Mesendoderm (in vitro differentiated cells): ENCODE results near the gene MECP2.

Experiments used
- DNase-seq: peaks from one replicate; pipeline ENCODE4 v3.0.0; 2013
- H2AK5ac ChIP-seq: 2 replicates; pipeline ENCODE4 v1.6.1; 2013; ENCODE audit warnings: low read length, inconsistent platforms
- H2BK120ac ChIP-seq: 2 replicates; pipeline ENCODE4 v1.6.1; 2013; ENCODE audit warnings: low read depth, mild to moderate bottlenecking, low read length, moderate library complexity, mixed read lengths
- H2BK15ac ChIP-seq: replicated peaks from 2 replicates; pipeline ENCODE4 v1.6.1; 2013; ENCODE audit warnings: low read depth, mild to moderate bottlenecking, moderate library complexity
- H2BK5ac ChIP-seq: 2 replicates; pipeline ENCODE4 v1.6.1; 2013; ENCODE audit warnings: low read length, inconsistent platforms
- H3K18ac ChIP-seq: 2 replicates; pipeline ENCODE4 v1.6.1; 2013; ENCODE audit warnings: mild to moderate bottlenecking, low read length, mixed read lengths
- H3K23ac ChIP-seq: one replicate; pipeline ENCODE4 v1.6.1; 2013; ENCODE audit warnings: low read length
- H3K27ac ChIP-seq: 2 replicates; pipeline ENCODE4 v1.5.1; 2013; ENCODE audit warnings: low read depth, mild to moderate bottlenecking, inconsistent platforms, low read length, moderate library complexity
- H3K27me3 ChIP-seq: 2 replicates; pipeline ENCODE4 v1.6.1; 2013; ENCODE audit warnings: low read length, control low read depth, mild to moderate bottlenecking, inconsistent platforms; ENCODE audit not compliant: insufficient read depth, poor library complexity
- H3K36me3 ChIP-seq: 2 replicates; pipeline ENCODE4 v1.6.1; 2013; ENCODE audit warnings: low read length, inconsistent platforms; ENCODE audit not compliant: control insufficient read depth, insufficient read depth
- H3K4ac ChIP-seq: one replicate; pipeline ENCODE4 v1.6.1; 2013; ENCODE audit warnings: low read depth, mild to moderate bottlenecking, low read length, moderate library complexity
- H3K4me1 ChIP-seq: 2 replicates; pipeline ENCODE4 v1.6.1; 2013; ENCODE audit warnings: low read depth, low read length, inconsistent platforms; ENCODE audit not compliant: control insufficient read depth
- H3K4me2 ChIP-seq: 2 replicates; pipeline ENCODE4 v1.6.1; 2013; ENCODE audit warnings: low read length
- H3K4me3 ChIP-seq: 2 replicates; pipeline ENCODE4 v1.5.1; 2013; ENCODE audit warnings: mild to moderate bottlenecking, low read length
- H3K56ac ChIP-seq: one replicate; pipeline ENCODE4 v1.6.1; 2013; ENCODE audit warnings: low read length
- H3K79me1 ChIP-seq: 2 replicates; pipeline ENCODE4 v1.6.1; 2013; ENCODE audit warnings: low read length, inconsistent platforms
- H3K79me2 ChIP-seq: 2 replicates; pipeline ENCODE4 v1.6.1; 2013; ENCODE audit warnings: mild to moderate bottlenecking, low read length; ENCODE audit not compliant: control insufficient read depth, insufficient read depth
- H3K9ac ChIP-seq: 2 replicates; pipeline ENCODE4 v1.6.1; 2013; ENCODE audit warnings: low read length, inconsistent platforms
- H4K5ac ChIP-seq: one replicate; pipeline ENCODE4 v1.6.1; 2013; ENCODE audit warnings: low read length
- H4K8ac ChIP-seq: one replicate; pipeline ENCODE4 v1.6.1; 2013; ENCODE audit warnings: low read depth, mild to moderate bottlenecking, control low read depth, low read length, moderate library complexity
- WGBS: extraction: QIAGEN DNeasy Blood & Tissue Kit; methylation state at CpG from one replicate; pipeline ENCODE4 v1.1.7; 2013; ENCODE audit warnings: low lambda C conversion rate, missing lambda C conversion rate; ENCODE audit not compliant: insufficient coverage; ENCODE audit errors: extremely low coverage; 5-methylcytosine and 5-hydroxymethylcytosine counted together

MECP2 gene

GRCh38 chrX:153974726-153975286 is 122.7 kb downstream of the MECP2 start:
- Histone ChIP-seq H2BK120ac (no peak overlapping the region), H3K27me3 (no peaks in the 10 kb centered on the region), H3K56ac (no peak overlapping the region), H3K23ac (no peak overlapping the region), H3K9ac (no peak overlapping the region), H3K79me1 (no peaks in the 10 kb centered on the region), H2AK5ac (no peak overlapping the region), H3K27ac (no peak overlapping the region), H2BK15ac (no peak overlapping the region), H3K4me3 (no peak overlapping the region), H3K79me2 (peaks cover 7% of the 10 kb centered on the region), H3K4me1 (no peaks in the 10 kb centered on the region), H3K18ac (no peak overlapping the region), H4K8ac (no peak overlapping the region), H2BK5ac (no peak overlapping the region), H4K5ac (no peak overlapping the region), H3K4me2 (no peak overlapping the region), H3K4ac (no peak overlapping the region), H3K36me3 (no peaks in the 10 kb centered on the region)
- DNase-seq: no peak
- WGBS: no CpG with 5 or more reads among the region's 3 CpGs

- H2BK5ac ChIP-seq: no peak overlapping the region
- H3K9ac ChIP-seq: peak overlapping the region; percentile 1
- WGBS: no CpG with 5 or more reads among the region's 14 CpGs
- H2AK5ac ChIP-seq: no peak overlapping the region
- H3K4me3 ChIP-seq: no peak overlapping the region
- H3K27me3 ChIP-seq: no peaks in the 10 kb centered on the region
- H2BK15ac ChIP-seq: no peak overlapping the region
- H3K4me1 ChIP-seq: no peaks in the 10 kb centered on the region
- H3K23ac ChIP-seq: no peak overlapping the region
- no peak overlapping the region for H3K27ac ChIP-seq
- H3K4ac ChIP-seq: no peak overlapping the region
- H2BK120ac ChIP-seq: no peak overlapping the region
- H3K4me2 ChIP-seq: no peak overlapping the region
- DNase-seq: no peak
- no peak overlapping the region for H4K5ac ChIP-seq
- peak overlapping the region; percentile 86 for H3K56ac ChIP-seq
- no peaks in the 10 kb centered on the region for H3K36me3 ChIP-seq
- H3K18ac ChIP-seq: no peak overlapping the region
- H3K79me2 ChIP-seq: peaks cover 13% of the 10 kb centered on the region
- no peaks in the 10 kb centered on the region for H3K79me1 ChIP-seq
- H4K8ac ChIP-seq: no peak overlapping the region
These were observed 123.4 kb downstream of the MECP2 start for GRCh38 chrX:153974003-153974725.

- Histone ChIP-seq H4K5ac (no peak overlapping the region), H2BK120ac (no peak overlapping the region), H3K56ac (peak overlapping the region; percentile 86), H4K8ac (no peak overlapping the region), H3K23ac (no peak overlapping the region), H2AK5ac (no peak overlapping the region), H3K79me1 (no peaks in the 10 kb centered on the region), H3K27me3 (no peaks in the 10 kb centered on the region), H3K4me1 (no peaks in the 10 kb centered on the region), H3K27ac (peak overlapping the region; percentile 100), H3K4me2 (peak overlapping the region; percentile 48), H2BK5ac (no peak overlapping the region), H3K4ac (peak overlapping the region; percentile 82), H3K4me3 (peak overlapping the region; percentile 47), H3K36me3 (no peaks in the 10 kb centered on the region), H3K9ac (peak overlapping the region; percentile 75), H2BK15ac (no peak overlapping the region), H3K18ac (peak overlapping the region; percentile 85), H3K79me2 (peaks cover 21% of the 10 kb centered on the region)
- no CpG with 5 or more reads among the region's 20 CpGs for WGBS
- DNase-seq: no peak
These were observed 124.2 kb downstream of the MECP2 start for GRCh38 chrX:153973127-153974002.

- H3K36me3 ChIP-seq: no peaks in the 10 kb centered on the region
- H3K4me2 ChIP-seq: peak within 1 kb of the TSS; percentile 61
- H3K4me1 ChIP-seq: peaks cover under 1% of the 10 kb centered on the region
- DNase-seq: peak; percentile 96
- no peak within 1 kb of the TSS for H2BK15ac ChIP-seq
- H3K4ac ChIP-seq: peak within 1 kb of the TSS; percentile 98
- H3K18ac ChIP-seq: peak within 1 kb of the TSS; percentile 99
- peak within 1 kb of the TSS; percentile 99 for H3K9ac ChIP-seq
- H3K79me2 ChIP-seq: peaks cover 29% of the 10 kb centered on the region
- H4K5ac ChIP-seq: no peak within 1 kb of the TSS
- no peak within 1 kb of the TSS for H4K8ac ChIP-seq
- no peaks in the 10 kb centered on the region for H3K27me3 ChIP-seq
- H2AK5ac ChIP-seq: no peak within 1 kb of the TSS
- peak within 1 kb of the TSS; percentile 95 for H3K4me3 ChIP-seq
- peak within 1 kb of the TSS; percentile 18 for H2BK120ac ChIP-seq
- no CpG with 5 or more reads among the region's 103 CpGs for WGBS
- peak within 1 kb of the TSS; percentile 93 for H2BK5ac ChIP-seq
- H3K79me1 ChIP-seq: no peaks in the 10 kb centered on the region
- H3K23ac ChIP-seq: no peak within 1 kb of the TSS
- peak within 1 kb of the TSS; percentile 100 for H3K27ac ChIP-seq
- peak within 1 kb of the TSS; percentile 99 for H3K56ac ChIP-seq
These were observed 125.0 kb downstream of the MECP2 start, which contains the start of gene TMEM187 for GRCh38 chrX:153972368-153973126. Gene TMEM187 (plus strand): TSS chrX:153972754. CDS start chrX:153982063, 9,309 bp downstream.
